ENCODE data around the gene ENTPD6. TPM values are rescaled to one million over a fixed set of nuclear protein-coding genes. Genes with fewer than 3 reads are reported as not detected.

The ENTPD6 gene
- total RNA-seq, 3 donors from 2014 or later (not counting 1 experiment from before 2014, with no cell fraction given), result 36.4 to 43.1 (median 41.4) TPM

DNA sequence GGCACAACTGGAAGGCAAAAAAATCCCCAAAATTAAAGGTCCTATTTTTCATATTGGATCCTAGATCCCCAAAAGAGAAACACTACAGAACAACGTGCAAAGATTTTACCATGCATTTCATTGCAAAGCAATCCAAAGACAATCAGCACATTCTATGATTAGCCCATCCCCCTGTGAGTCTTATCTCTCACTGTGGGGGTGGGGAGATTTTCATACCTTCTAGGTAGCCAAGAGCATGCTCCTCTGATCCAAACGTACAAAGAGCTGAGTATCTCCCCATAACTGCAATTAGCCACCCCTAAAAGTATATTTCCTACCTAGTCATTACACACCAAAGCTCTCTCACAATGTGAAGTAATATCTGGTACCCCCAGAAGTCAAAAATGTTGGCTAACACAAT lies 22.2 kb upstream of the ENTPD6 start:
- no peaks in the 10 kb centered on the region for H3K4me1 Mint-ChIP-seq
- Histone ChIP-seq H3K9me3 (ENCODE audit: control insufficient read depth, insufficient read depth, low read length) (no peaks in the 10 kb centered on the region), H3K36me3 (ENCODE audit: control insufficient read depth, insufficient read depth, low read length) (no peaks in the 10 kb centered on the region), H3K4me1 (ENCODE audit: control insufficient read depth, insufficient read depth, low read length) (no peaks in the 10 kb centered on the region), H3K27me3 (ENCODE audit: control insufficient read depth, insufficient read depth, low read length) (no peaks in the 10 kb centered on the region), H3K27ac (ENCODE audit: low read length) (no peak overlapping the region), H3K4me3 (ENCODE audit: low read length) (no peak overlapping the region)
- H3K9me3 Mint-ChIP-seq, result no peaks in the 10 kb centered on the region
- DNase-seq (no peak), ATAC-seq (no peak)
- H3K27ac Mint-ChIP-seq, result no peak overlapping the region
- peaks cover 18 to 48% of the 10 kb centered on the region in 2 donors for H3K27me3 Mint-ChIP-seq (ENCODE audit: low read depth in 2 of 2)
- no peak overlapping the region for H3K4me3 Mint-ChIP-seq
- intact Hi-C loops (cut with micrococcal nuclease), result no loop called here
- TF ChIP-seq, protein P1, sequence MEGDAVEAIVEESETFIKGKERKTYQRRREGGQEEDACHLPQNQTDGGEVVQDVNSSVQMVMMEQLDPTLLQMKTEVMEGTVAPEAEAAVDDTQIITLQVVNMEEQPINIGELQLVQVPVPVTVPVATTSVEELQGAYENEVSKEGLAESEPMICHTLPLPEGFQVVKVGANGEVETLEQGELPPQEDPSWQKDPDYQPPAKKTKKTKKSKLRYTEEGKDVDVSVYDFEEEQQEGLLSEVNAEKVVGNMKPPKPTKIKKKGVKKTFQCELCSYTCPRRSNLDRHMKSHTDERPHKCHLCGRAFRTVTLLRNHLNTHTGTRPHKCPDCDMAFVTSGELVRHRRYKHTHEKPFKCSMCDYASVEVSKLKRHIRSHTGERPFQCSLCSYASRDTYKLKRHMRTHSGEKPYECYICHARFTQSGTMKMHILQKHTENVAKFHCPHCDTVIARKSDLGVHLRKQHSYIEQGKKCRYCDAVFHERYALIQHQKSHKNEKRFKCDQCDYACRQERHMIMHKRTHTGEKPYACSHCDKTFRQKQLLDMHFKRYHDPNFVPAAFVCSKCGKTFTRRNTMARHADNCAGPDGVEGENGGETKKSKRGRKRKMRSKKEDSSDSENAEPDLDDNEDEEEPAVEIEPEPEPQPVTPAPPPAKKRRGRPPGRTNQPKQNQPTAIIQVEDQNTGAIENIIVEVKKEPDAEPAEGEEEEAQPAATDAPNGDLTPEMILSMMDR (IDR thresholded peaks at IDR 0.05), result no peak
- 50% methylated on average over 1 of the region's 2 CpGs for WGBS (ENCODE audit: insufficient coverage)
- H3K36me3 Mint-ChIP-seq, result no peaks in the 10 kb centered on the region

- ATAC-seq (no peak), DNase-seq (no peak)
- TF ChIP-seq, protein P1 (IDR thresholded peaks at IDR 0.05), result no peak
- no peaks in the 10 kb centered on the region for H3K36me3 Mint-ChIP-seq
- peaks cover 13 to 42% of the 10 kb centered on the region in 2 donors for H3K27me3 Mint-ChIP-seq (ENCODE audit: low read depth in 2 of 2)
- H3K27ac ChIP-seq (ENCODE audit: low read length), result no peak overlapping the region
- intact Hi-C loops (cut with micrococcal nuclease), result no loop called here
- H3K36me3 ChIP-seq (ENCODE audit: control insufficient read depth, insufficient read depth, low read length), result no peaks in the 10 kb centered on the region
- H3K9me3 Mint-ChIP-seq, result no peaks in the 10 kb centered on the region
- H3K4me3 ChIP-seq (ENCODE audit: low read length), result no peak overlapping the region
- no peak overlapping the region for H3K27ac Mint-ChIP-seq
- H3K9me3 ChIP-seq (ENCODE audit: control insufficient read depth, insufficient read depth, low read length), result no peaks in the 10 kb centered on the region
- no peaks in the 10 kb centered on the region for H3K27me3 ChIP-seq (ENCODE audit: control insufficient read depth, insufficient read depth, low read length)
- H3K4me3 Mint-ChIP-seq, result no peak overlapping the region
- H3K4me1 ChIP-seq (ENCODE audit: control insufficient read depth, insufficient read depth, low read length), result no peaks in the 10 kb centered on the region
- no peaks in the 10 kb centered on the region for H3K4me1 Mint-ChIP-seq
These were observed 21.6 kb upstream of the ENTPD6 start for GRCh38 chr20:25173886-25174308.

DNA sequence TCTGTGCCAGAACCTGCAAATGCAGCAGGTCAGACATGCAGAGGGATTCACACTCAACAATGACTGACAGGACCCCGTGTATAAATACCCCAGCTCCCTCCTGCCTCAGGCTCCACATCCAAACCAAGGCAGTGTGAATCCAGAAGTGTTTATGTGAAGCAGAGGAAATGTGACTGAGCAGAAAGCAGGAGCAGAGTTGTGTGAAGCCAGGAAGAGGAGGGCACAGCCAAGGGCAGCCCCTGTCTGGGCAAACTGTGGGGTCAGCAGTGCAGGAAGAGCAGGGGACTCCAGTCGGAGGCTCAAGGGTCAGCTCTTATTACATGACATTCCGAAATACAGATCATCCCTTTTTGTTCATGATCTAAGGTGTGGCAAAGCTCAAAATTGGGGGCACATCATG lies 19.3 kb upstream of the ENTPD6 start:
- Histone ChIP-seq H3K36me3 (ENCODE audit: control insufficient read depth, insufficient read depth, low read length) (no peaks in the 10 kb centered on the region), H3K4me3 (ENCODE audit: low read length) (no peak overlapping the region), H3K27ac (ENCODE audit: low read length) (no peak overlapping the region), H3K4me1 (ENCODE audit: control insufficient read depth, insufficient read depth, low read length) (no peaks in the 10 kb centered on the region), H3K27me3 (ENCODE audit: control insufficient read depth, insufficient read depth, low read length) (no peaks in the 10 kb centered on the region), H3K9me3 (ENCODE audit: control insufficient read depth, insufficient read depth, low read length) (no peaks in the 10 kb centered on the region)
- no peak for DNase-seq
- TF ChIP-seq, protein P1 (IDR thresholded peaks at IDR 0.05), result no peak
- Mint-ChIP-seq H3K4me1 (no peaks in the 10 kb centered on the region), H3K4me3 (no peak overlapping the region), H3K9me3 (no peaks in the 10 kb centered on the region), H3K27ac (no peak overlapping the region), H3K36me3 (no peaks in the 10 kb centered on the region), H3K27me3 (ENCODE audit: low read depth in 2 of 2) (peaks cover 7 to 20% of the 10 kb centered on the region in 2 donors)
- ATAC-seq, result no peak
- WGBS (ENCODE audit: insufficient coverage), result 87% methylated on average over 3 of the region's 3 CpGs
- intact Hi-C loops (cut with micrococcal nuclease), result no loop called here

GRCh38 chr20:25177890-25178321 lies 17.6 kb upstream of the ENTPD6 start:
- H3K4me1 Mint-ChIP-seq, result no peaks in the 10 kb centered on the region
- intact Hi-C loops (cut with micrococcal nuclease), result no loop called here
- no peaks in the 10 kb centered on the region for H3K9me3 ChIP-seq (ENCODE audit: control insufficient read depth, insufficient read depth, low read length)
- TF ChIP-seq, protein P1 (IDR thresholded peaks at IDR 0.05), result no peak
- H3K4me3 ChIP-seq (ENCODE audit: low read length), result no peak overlapping the region
- H3K4me1 ChIP-seq (ENCODE audit: control insufficient read depth, insufficient read depth, low read length), result no peaks in the 10 kb centered on the region
- H3K36me3 Mint-ChIP-seq, result no peaks in the 10 kb centered on the region
- ATAC-seq (no peak), DNase-seq (no peak)
- WGBS (ENCODE audit: insufficient coverage), result 91% methylated on average over 2 of the region's 2 CpGs
- H3K36me3 ChIP-seq (ENCODE audit: control insufficient read depth, insufficient read depth, low read length), result no peaks in the 10 kb centered on the region
- H3K9me3 Mint-ChIP-seq, result no peaks in the 10 kb centered on the region
- H3K27me3 ChIP-seq (ENCODE audit: control insufficient read depth, insufficient read depth, low read length), result no peaks in the 10 kb centered on the region
- peaks cover 7 to 26% of the 10 kb centered on the region in 2 donors for H3K27me3 Mint-ChIP-seq (ENCODE audit: low read depth in 2 of 2)
- no peak overlapping the region for H3K27ac Mint-ChIP-seq
- no peak overlapping the region for H3K27ac ChIP-seq (ENCODE audit: low read length)
- H3K4me3 Mint-ChIP-seq, result no peak overlapping the region
